OCI-LY1 (cell line): ENCODE measurements around the gene DOK6.

Source experiments
- EZH2 ChIP-seq: fragments of 200-600 bp; sonication (generic), shearing (Covaris generic); IDR thresholded peaks from 2 replicates; pipeline ENCODE4 v1.8.0; 2017; ENCODE audit warnings: borderline replicate concordance, mixed run types, mild to moderate bottlenecking, antibody characterized with exemption, low read length, moderate library complexity, mixed read lengths
- TF ChIP-seq, protein P1 (sequence below): fragments of 200-600 bp; sonication (generic), shearing (Covaris generic); IDR thresholded peaks from 2 replicates; pipeline ENCODE4 v1.5.1; 2017; ENCODE audit warnings: mild to moderate bottlenecking, antibody characterized with exemption, low read length, moderate library complexity, mixed read lengths

DNA sequence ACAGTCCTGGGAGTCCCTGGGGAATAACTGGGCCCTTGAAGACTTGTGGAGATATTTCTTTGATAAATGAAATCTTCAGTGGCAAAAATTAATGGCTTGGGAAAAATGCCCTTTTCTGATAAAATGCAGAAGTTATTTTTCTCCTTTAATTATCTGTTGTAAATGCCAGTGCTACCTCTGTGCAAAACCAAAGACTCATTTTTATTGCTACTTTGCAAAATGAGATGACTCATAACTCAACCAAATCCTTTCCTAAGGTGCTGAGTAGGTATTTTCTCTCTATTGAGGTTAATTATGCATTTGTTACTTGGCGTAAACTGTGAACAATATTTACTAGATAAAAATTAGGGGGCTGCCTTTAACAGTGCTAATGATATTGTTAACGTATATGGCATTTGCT is 163.9 kb downstream of the DOK6 start:
- TF ChIP-seq, protein P1, sequence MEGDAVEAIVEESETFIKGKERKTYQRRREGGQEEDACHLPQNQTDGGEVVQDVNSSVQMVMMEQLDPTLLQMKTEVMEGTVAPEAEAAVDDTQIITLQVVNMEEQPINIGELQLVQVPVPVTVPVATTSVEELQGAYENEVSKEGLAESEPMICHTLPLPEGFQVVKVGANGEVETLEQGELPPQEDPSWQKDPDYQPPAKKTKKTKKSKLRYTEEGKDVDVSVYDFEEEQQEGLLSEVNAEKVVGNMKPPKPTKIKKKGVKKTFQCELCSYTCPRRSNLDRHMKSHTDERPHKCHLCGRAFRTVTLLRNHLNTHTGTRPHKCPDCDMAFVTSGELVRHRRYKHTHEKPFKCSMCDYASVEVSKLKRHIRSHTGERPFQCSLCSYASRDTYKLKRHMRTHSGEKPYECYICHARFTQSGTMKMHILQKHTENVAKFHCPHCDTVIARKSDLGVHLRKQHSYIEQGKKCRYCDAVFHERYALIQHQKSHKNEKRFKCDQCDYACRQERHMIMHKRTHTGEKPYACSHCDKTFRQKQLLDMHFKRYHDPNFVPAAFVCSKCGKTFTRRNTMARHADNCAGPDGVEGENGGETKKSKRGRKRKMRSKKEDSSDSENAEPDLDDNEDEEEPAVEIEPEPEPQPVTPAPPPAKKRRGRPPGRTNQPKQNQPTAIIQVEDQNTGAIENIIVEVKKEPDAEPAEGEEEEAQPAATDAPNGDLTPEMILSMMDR, result no peak
- TF ChIP-seq EZH2, result no peak
